ENCODE data around the gene BLVRA. TPM values are rescaled to one million over a fixed set of nuclear protein-coding genes. Genes with fewer than 3 reads are reported as not detected.
"Not testable (repeated sequence)": the region's sequence is repeated elsewhere in the genome, so short reads cannot be mapped to it uniquely, and the experiment has no call there.

Gene BLVRA
- total RNA-seq, 2 experiments from 2014 or later = 16.0 to 31.2 TPM

GRCh38 chr7:43769281-43769680, 10.8 kb downstream of the BLVRA start:
- Mint-ChIP-seq H3K27me3 (no peaks in the 10 kb centered on the region), H3K4me1 (peaks cover 12% of the 10 kb centered on the region), H3K4me3 (no peak overlapping the region), H3K36me3 (ENCODE audit: low read depth) (peaks cover 20% of the 10 kb centered on the region), H3K27ac (no peak overlapping the region), H3K9me3 (ENCODE audit: low read depth) (no peaks in the 10 kb centered on the region)
- intact Hi-C loops (cut with DNase I, micrococcal nuclease) = loop anchor here in 1 of 2 experiments (5.0 kb wide), 1 partner anchor 53 kb away; no protein-coding TSS in a partner anchor
- DNase-seq (no peak), ATAC-seq (no peak)
- ChIA-PET POLR2A (no interaction called here), CTCF (interaction anchor here (0.9 to 1.1 kb wide), 2 partner anchors 10 to 164 kb away, joined by 4 read pairs; partner anchors contain the start of gene BLVRA)

DNA sequence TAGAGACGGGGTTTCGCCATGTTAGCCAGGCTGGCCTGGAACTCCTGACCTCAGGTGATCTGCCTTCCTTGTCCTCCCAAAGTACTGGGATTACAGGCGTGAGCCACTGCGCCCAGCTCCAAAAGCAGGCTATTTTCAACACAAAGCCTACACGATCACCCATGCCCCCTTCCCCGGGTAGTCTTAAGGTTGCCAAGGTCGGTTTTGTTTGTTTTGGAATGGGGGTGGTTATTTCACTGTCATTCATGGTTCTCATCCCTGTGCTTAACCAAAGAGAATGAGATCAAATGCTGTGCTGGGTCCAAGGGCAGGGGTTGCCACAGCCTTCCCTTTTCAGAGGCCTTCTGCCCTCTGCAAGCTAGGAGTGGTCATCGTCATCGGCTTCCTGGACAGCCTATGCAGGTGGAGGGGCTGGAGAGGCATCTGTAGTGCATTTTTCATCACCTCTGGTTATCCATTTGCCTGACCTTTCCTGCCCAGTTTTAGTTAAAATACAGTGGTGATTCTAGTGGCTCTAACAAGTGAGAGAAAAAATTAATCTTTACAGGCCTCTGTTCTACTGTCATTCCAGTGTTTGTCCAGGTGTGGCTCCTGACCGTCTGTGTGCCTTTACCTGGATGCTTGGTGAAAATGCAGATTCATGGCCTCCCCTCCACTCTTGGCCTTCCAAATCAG, 11.4 kb downstream of the BLVRA start:
- ATAC-seq (no peak), DNase-seq (no peak)
- Mint-ChIP-seq H3K9me3 (ENCODE audit: low read depth) (no peaks in the 10 kb centered on the region), H3K27me3 (no peaks in the 10 kb centered on the region), H3K36me3 (ENCODE audit: low read depth) (peaks cover 22% of the 10 kb centered on the region), H3K4me1 (peaks cover 6% of the 10 kb centered on the region), H3K27ac (no peak overlapping the region), H3K4me3 (no peak overlapping the region)
- POLR2A ChIA-PET = no interaction called here
- intact Hi-C loops (cut with DNase I, micrococcal nuclease) = loop anchor here in 1 of 2 experiments (5.0 kb wide), 1 partner anchor 52 kb away; no protein-coding TSS in a partner anchor
- CTCF ChIA-PET = no interaction called here

DNA sequence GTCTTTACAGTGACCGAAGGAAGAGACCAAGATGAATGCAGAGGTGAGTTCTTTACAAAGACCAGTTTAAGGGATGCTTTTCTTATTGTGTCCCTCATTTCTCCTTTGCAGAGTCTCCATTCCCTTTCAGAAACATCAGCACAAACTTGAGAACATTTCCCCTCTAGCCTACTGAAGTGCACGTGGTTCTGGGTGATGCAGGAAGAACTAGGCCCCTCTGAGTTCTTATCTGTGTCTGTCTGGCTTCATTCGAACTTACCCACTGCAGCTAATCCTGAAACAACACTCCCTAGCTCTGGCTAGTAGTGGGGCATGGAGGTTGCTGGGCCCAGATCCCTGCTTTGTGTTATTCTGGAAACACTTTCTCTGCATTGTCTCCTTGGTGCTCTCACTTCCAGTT, 12.6 kb downstream of the BLVRA start:
- CTCF ChIA-PET = interaction anchor here (0.6 kb wide), 2 partner anchors 8 to 54 kb away, joined by 4 read pairs; no protein-coding TSS in a partner anchor
- no peak overlapping the region for H3K27ac Mint-ChIP-seq
- peaks cover 5% of the 10 kb centered on the region for H3K4me1 Mint-ChIP-seq
- no peaks in the 10 kb centered on the region for H3K9me3 Mint-ChIP-seq (ENCODE audit: low read depth)
- POLR2A ChIA-PET = no interaction called here
- DNase-seq = no peak
- H3K4me3 Mint-ChIP-seq = no peak overlapping the region
- H3K36me3 Mint-ChIP-seq (ENCODE audit: low read depth) = peaks cover 24% of the 10 kb centered on the region
- intact Hi-C loops (cut with DNase I, micrococcal nuclease) = no loop called here
- no peak for ATAC-seq
- no peaks in the 10 kb centered on the region for H3K27me3 Mint-ChIP-seq

- H3K27ac Mint-ChIP-seq = no peak overlapping the region
- H3K4me1 Mint-ChIP-seq = peaks cover 5% of the 10 kb centered on the region
- H3K36me3 Mint-ChIP-seq (ENCODE audit: low read depth) = peaks cover 27% of the 10 kb centered on the region
- intact Hi-C loops (cut with DNase I, micrococcal nuclease) = no loop called here
- no peak overlapping the region for H3K4me3 Mint-ChIP-seq
- peaks cover 3% of the 10 kb centered on the region for H3K9me3 Mint-ChIP-seq (ENCODE audit: low read depth)
- DNase-seq (no peak), ATAC-seq (no peak)
- ChIA-PET CTCF (interaction anchor here (0.5 to 0.6 kb wide), 2 partner anchors 27 to 54 kb away, joined by 3 to 4 read pairs; no protein-coding TSS in a partner anchor), POLR2A (no interaction called here)
- H3K27me3 Mint-ChIP-seq = no peaks in the 10 kb centered on the region
Observed at GRCh38 chr7:43771573-43771972, 13.1 kb downstream of the BLVRA start.

GRCh38 chr7:43773268-43773667, 14.8 kb downstream of the BLVRA start:
- CTCF ChIA-PET = not testable (repeated sequence)
- peaks cover 28% of the 10 kb centered on the region for H3K36me3 Mint-ChIP-seq (ENCODE audit: low read depth)

DNA sequence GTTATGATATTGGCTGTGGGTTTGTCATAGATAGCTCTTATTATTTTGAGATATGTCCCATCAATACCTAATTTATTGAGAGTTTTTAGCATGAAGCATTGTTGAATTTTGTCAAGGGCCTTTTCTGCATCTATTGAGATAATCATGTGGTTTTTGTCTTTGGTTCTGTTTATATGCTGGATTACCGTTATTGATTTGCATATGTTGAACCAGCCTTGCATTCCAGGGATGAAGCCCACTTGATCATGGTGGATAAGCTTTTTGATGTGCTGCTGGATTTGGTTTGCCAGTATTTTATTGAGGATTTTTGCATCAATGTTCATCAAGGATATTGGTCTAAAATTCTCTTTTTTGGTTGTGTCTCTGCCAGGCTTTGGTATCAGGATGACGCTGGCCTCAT, 16.8 kb downstream of the BLVRA start:
- POLR2A ChIA-PET; H3K27me3 Mint-ChIP-seq; H3K9me3 Mint-ChIP-seq (ENCODE audit: low read depth); H3K4me3 Mint-ChIP-seq; ATAC-seq; CTCF ChIA-PET; DNase-seq; intact Hi-C loops (cut with DNase I, micrococcal nuclease); H3K4me1 Mint-ChIP-seq; H3K27ac Mint-ChIP-seq: not testable (repeated sequence)
- H3K36me3 Mint-ChIP-seq (ENCODE audit: low read depth) = peaks cover 35% of the 10 kb centered on the region

More at GRCh38 chr7:43773268-43773667, 14.8 kb downstream of the BLVRA start:
- ATAC-seq; H3K27me3 Mint-ChIP-seq; DNase-seq; H3K4me3 Mint-ChIP-seq; POLR2A ChIA-PET; H3K9me3 Mint-ChIP-seq (ENCODE audit: low read depth); H3K27ac Mint-ChIP-seq; intact Hi-C loops (cut with DNase I, micrococcal nuclease); H3K4me1 Mint-ChIP-seq: not testable (repeated sequence)

DNA sequence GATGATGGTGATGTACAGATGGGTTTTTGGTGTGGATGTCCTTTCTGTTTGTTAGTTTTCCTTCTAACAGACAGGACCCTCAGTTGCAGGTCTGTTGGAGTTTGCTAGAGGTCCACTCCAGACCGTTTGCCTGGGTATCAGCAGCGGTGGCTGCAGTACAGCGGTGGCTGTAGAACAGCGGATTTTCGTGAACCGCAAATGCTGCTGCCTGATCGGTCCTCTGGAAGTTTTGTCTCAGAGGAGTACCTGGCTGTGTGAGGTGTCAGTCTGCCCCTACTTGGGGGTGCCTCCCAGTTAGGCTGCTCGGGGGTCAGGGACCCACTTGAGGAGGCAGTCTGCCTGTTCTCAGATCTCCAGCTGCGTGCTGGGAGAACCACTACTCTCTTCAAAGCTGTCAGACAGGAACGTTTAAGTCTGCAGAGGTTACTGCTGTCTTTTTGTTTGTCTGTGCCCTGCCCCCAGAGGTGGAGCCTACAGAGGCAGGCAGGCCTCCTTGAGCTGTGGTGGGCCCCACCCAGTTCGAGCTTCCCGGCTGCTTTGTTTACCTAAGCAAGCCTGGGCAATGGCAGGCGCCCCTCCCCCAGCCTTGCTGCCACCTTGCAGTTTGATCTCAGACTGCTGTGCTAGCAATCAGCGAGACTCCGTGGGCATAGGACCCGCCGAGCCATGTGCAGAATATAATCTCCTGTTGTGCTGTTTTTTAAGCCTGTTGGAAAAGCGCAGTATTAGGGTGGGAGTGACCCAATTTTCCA, 20.0 kb downstream of the BLVRA start:
- POLR2A ChIA-PET; H3K4me1 Mint-ChIP-seq; H3K4me3 Mint-ChIP-seq; ATAC-seq; H3K9me3 Mint-ChIP-seq (ENCODE audit: low read depth); H3K27me3 Mint-ChIP-seq; DNase-seq; H3K27ac Mint-ChIP-seq; CTCF ChIA-PET; intact Hi-C loops (cut with DNase I, micrococcal nuclease): not testable (repeated sequence)
- peaks cover 25% of the 10 kb centered on the region for H3K36me3 Mint-ChIP-seq (ENCODE audit: low read depth)

- ChIA-PET CTCF (no interaction called here), POLR2A (no interaction called here)
- no peak overlapping the region for H3K4me3 Mint-ChIP-seq
- H3K27ac Mint-ChIP-seq = no peak overlapping the region
- H3K9me3 Mint-ChIP-seq (ENCODE audit: low read depth) = peaks cover 3% of the 10 kb centered on the region
- peaks cover 22% of the 10 kb centered on the region for H3K36me3 Mint-ChIP-seq (ENCODE audit: low read depth)
- intact Hi-C loops (cut with DNase I, micrococcal nuclease) = no loop called here
- peaks cover 8% of the 10 kb centered on the region for H3K4me1 Mint-ChIP-seq
- DNase-seq (no peak), ATAC-seq (no peak)
- no peaks in the 10 kb centered on the region for H3K27me3 Mint-ChIP-seq
Observed at GRCh38 chr7:43779045-43779812, 20.7 kb downstream of the BLVRA start.

- H3K27me3 Mint-ChIP-seq = no peaks in the 10 kb centered on the region
- CTCF ChIA-PET = interaction anchor here (0.9 kb wide), 1 partner anchor 47 kb away, joined by 3 read pairs; no protein-coding TSS in a partner anchor
- no peak overlapping the region for H3K4me3 Mint-ChIP-seq
- POLR2A ChIA-PET = no interaction called here
- H3K27ac Mint-ChIP-seq = no peak overlapping the region
- DNase-seq (no peak), ATAC-seq (no peak)
- H3K36me3 Mint-ChIP-seq (ENCODE audit: low read depth) = peaks cover 15% of the 10 kb centered on the region
- H3K4me1 Mint-ChIP-seq = peaks cover 13% of the 10 kb centered on the region
- no peaks in the 10 kb centered on the region for H3K9me3 Mint-ChIP-seq (ENCODE audit: low read depth)
- intact Hi-C loops (cut with DNase I, micrococcal nuclease) = no loop called here
Observed at GRCh38 chr7:43781726-43782607, 23.5 kb downstream of the BLVRA start.

GRCh38 chr7:43782768-43783555, 24.5 kb downstream of the BLVRA start:
- DNase-seq (no peak), ATAC-seq (no peak)
- Mint-ChIP-seq H3K27me3 (no peaks in the 10 kb centered on the region), H3K27ac (no peak overlapping the region), H3K9me3 (ENCODE audit: low read depth) (no peaks in the 10 kb centered on the region), H3K36me3 (ENCODE audit: low read depth) (peaks cover 15% of the 10 kb centered on the region), H3K4me3 (no peak overlapping the region), H3K4me1 (peaks cover 13% of the 10 kb centered on the region)
- ChIA-PET CTCF (interaction anchor here (0.7 to 0.9 kb wide), 2 partner anchors 46 to 565 kb away, joined by 3 read pairs; no protein-coding TSS in a partner anchor), POLR2A (no interaction called here)
- intact Hi-C loops (cut with DNase I, micrococcal nuclease) = no loop called here

All from activated CD4-positive, alpha-beta T cell treated with anti-CD3 and anti-CD28 coated beads for 36 hours (primary cell).